HG03135 (cell line): ENCODE data around the gene ALDOC.

ENCODE experiments used
- ATAC-seq: cut with Tn5 transposase; IDR thresholded peaks from one replicate; pipeline ENCODE4 v1.9.1; 2021; ENCODE audit warnings: mild to moderate bottlenecking, moderate library complexity; ENCODE audit not compliant: unreplicated experiment

The ALDOC gene

GRCh38 chr17:28533091-28533807 lies 43.4 kb downstream of the ALDOC start:
- no peak for ATAC-seq

GRCh38 chr17:28532050-28532960 lies 44.4 kb downstream of the ALDOC start:
- ATAC-seq, result no peak

- ATAC-seq, result no peak
Measured at GRCh38 chr17:28530926-28531325, 45.8 kb downstream of the ALDOC start.

GRCh38 chr17:28530250-28530649 lies 46.4 kb downstream of the ALDOC start:
- no peak for ATAC-seq

- no peak for ATAC-seq
Measured at GRCh38 chr17:28529013-28529400, 47.7 kb downstream of the ALDOC start.

GRCh38 chr17:28528327-28529012 lies 48.2 kb downstream of the ALDOC start:
- ATAC-seq, result no peak

- ATAC-seq, result no peak
Measured at GRCh38 chr17:28527859-28528258, 48.8 kb downstream of the ALDOC start.

GRCh38 chr17:28527181-28527681 lies 49.5 kb downstream of the ALDOC start:
- no peak for ATAC-seq

- no peak for ATAC-seq
Measured at GRCh38 chr17:28526381-28526780, 50.3 kb downstream of the ALDOC start.

GRCh38 chr17:28524476-28525424 lies 51.9 kb downstream of the ALDOC start:
- ATAC-seq, result no peak

- no peak for ATAC-seq
Measured at GRCh38 chr17:28523876-28524275, 52.8 kb downstream of the ALDOC start.

GRCh38 chr17:28523186-28523585 lies 53.5 kb downstream of the ALDOC start:
- no peak for ATAC-seq
